LNCaP clone FGC (cell line): ENCODE data around the gene AIDA.

Experiments
- DNase-seq: peaks from one replicate; pipeline ENCODE4 v3.0.0-alpha.2; 2011; ENCODE audit warnings: low read depth
- H3K4me3 ChIP-seq: 2 replicates; pipeline ENCODE4 v1.5.1; 2011; ENCODE audit warnings: mild to moderate bottlenecking, low read depth, low read length, control low read depth
- TF ChIP-seq, protein P1 (sequence below): IDR thresholded peaks from 2 replicates; pipeline ENCODE4 v1.5.1; 2012; ENCODE audit warnings: mild to moderate bottlenecking; ENCODE audit not compliant: control insufficient read depth, insufficient read depth; ENCODE audit errors: extremely low read depth

Gene AIDA, protein sequence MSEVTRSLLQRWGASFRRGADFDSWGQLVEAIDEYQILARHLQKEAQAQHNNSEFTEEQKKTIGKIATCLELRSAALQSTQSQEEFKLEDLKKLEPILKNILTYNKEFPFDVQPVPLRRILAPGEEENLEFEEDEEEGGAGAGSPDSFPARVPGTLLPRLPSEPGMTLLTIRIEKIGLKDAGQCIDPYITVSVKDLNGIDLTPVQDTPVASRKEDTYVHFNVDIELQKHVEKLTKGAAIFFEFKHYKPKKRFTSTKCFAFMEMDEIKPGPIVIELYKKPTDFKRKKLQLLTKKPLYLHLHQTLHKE

DNA sequence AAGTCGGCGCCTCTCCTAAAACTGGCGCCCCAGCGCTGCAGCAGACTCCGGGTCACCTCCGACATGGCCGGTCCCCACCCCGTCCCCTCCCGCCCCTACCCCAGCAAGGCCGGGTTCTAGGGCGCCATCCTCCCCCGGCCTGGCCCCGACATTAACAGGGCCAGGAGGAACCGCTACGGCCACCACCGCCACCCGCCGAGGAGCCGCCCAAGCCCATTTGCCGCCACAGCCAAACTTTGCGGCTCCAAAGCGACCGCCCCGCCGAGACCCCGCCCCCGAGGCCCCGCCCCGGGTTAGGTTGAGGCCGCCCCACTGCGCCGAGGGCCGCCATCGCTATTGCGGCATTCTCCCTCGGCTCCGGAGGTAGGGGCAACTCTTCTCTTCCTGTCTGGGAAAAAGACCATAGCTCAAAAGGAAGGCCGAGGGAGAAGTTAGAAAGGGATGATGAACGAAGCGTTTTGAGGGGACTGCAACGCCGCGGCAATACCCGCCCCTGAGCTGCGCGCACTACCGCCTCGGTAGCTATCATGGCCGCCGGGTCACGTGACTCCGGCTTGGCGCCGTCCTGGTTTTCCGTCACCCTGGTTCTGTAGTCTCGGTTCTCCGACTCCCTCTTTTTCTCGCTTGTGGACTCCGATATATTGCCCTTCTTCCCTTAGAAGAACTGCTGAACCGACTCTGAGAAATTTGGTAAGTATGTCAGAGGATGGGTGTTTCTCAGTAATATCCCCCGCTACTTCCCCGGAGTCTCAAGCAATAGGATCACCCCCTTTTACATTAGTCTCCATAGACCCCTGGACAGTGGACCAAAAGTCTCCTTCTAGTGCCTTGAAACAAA, at the start of gene AIDA, which contains the start of gene BROX:
AIDA (minus strand) TSS at position 239 of the 838 bp plus-strand sequence; CDS start at position 65, 174 bp downstream.
BROX (plus strand) TSS at position 312 of the 838 bp plus-strand sequence. CDS start 3,136 bp downstream, outside the sequence.
- H3K4me3 ChIP-seq, result peak within 1 kb of the TSS; percentile 78
- DNase-seq, result no peak

DNA sequence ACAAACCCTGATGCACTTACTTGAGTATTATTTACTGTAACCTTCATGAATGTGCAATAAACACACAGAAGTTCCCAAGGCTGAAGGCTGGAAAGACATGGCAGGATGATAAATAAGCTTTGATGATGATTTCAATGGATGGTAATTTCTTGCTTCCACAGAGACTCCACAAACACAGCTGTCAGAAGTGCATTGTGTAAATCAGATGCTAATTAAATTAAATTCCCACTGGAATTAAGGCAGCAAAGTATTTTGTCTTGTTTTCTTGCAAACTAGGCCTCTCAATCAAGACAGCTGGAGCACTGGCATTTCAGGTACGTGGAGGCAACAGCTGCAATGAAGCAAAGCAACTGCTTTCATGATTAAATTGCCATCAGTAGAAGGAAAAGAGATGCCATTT, 48.8 kb upstream of the AIDA start:
- H3K4me3 ChIP-seq, result no peak overlapping the region
- no peak for DNase-seq
- TF ChIP-seq, protein P1, sequence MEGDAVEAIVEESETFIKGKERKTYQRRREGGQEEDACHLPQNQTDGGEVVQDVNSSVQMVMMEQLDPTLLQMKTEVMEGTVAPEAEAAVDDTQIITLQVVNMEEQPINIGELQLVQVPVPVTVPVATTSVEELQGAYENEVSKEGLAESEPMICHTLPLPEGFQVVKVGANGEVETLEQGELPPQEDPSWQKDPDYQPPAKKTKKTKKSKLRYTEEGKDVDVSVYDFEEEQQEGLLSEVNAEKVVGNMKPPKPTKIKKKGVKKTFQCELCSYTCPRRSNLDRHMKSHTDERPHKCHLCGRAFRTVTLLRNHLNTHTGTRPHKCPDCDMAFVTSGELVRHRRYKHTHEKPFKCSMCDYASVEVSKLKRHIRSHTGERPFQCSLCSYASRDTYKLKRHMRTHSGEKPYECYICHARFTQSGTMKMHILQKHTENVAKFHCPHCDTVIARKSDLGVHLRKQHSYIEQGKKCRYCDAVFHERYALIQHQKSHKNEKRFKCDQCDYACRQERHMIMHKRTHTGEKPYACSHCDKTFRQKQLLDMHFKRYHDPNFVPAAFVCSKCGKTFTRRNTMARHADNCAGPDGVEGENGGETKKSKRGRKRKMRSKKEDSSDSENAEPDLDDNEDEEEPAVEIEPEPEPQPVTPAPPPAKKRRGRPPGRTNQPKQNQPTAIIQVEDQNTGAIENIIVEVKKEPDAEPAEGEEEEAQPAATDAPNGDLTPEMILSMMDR, result no peak

More for the DNA sequence above, at the start of gene AIDA, which contains the start of gene BROX:
- TF ChIP-seq, protein P1, result no peak

- TF ChIP-seq, protein P1, result no peak
- DNase-seq, result no peak
Observed at GRCh38 chr1:222759451-222760035, 47.3 kb upstream of the AIDA start.

DNA sequence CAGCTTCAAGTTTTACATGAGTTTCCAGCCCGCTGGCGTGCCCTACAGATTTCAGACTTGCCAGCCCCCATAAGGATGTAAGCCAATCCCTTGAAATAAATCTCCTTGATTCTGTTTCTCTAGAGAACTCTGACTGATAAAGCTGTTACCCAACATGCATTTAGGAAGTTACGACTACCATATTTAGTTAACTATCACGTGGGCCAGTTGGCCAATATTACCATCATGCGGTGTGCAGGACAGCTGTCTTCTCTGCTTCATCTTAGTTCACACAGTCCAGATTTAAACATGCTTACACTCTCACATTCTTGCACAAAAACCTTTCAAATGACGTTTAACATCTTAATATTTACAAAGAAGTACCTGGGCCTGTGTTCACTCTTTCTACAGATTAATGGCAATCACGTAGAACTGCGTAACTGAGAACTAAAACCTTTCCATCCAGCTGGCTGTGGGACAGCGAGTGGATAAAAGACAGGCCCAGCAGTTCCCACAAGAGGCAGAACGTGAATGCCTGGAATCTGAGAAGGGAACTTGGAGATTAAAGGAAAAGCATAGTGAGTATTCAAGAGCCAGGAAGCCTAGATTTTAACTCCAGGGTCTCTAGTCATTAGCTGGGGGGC, 45.5 kb upstream of the AIDA start:
- DNase-seq, result no peak
- TF ChIP-seq, protein P1, result no peak
- no peak overlapping the region for H3K4me3 ChIP-seq

More at GRCh38 chr1:222759451-222760035, 47.3 kb upstream of the AIDA start:
- H3K4me3 ChIP-seq, result no peak overlapping the region

- TF ChIP-seq, protein P1, result no peak
- DNase-seq, result no peak
- no peak overlapping the region for H3K4me3 ChIP-seq
Observed at GRCh38 chr1:222754366-222755139, 42.3 kb upstream of the AIDA start.

GRCh38 chr1:222751255-222751654, 39.0 kb upstream of the AIDA start:
- no peak overlapping the region for H3K4me3 ChIP-seq
- TF ChIP-seq, protein P1, result no peak
- DNase-seq, result no peak
